ENCODE data around the gene SLC16A5.

DNA sequence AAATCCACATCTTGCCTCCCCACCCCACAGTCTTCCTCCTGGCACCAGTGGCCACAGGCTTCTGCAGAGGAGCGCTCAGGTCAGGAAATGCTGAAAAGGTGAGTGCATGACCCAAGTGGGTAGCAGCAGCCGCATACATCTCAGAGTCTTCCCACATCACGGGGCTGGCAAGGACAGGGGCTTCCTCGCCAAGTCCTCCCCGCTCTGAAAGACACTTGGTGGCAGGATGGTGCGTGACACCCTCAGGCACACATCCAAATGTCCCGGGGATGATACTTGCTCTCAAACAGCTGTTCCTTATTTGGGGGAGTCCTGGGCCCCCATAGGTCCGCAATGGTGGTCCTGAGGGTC, 8.8 kb upstream of the SLC16A5 start:
- TF ChIP-seq POLR2A (IDR thresholded peaks at IDR 0.05; ENCODE audit: low read length) (no peak), GATA1 (IDR thresholded peaks at IDR 0.05; ENCODE audit: low read depth, low read length) (no peak)

Measured in erythroblast (primary cell).